Ishikawa (cell line): ENCODE measurements around the gene PLCL1.

Experiments used
- CEBPB ChIP-seq: IDR thresholded peaks from 2 replicates; pipeline ENCODE4 v1.6.1; 2012
- CREB1 ChIP-seq: IDR thresholded peaks from 2 replicates; pipeline ENCODE4 v1.6.1; 2012; ENCODE audit warnings: low read depth
- EGR1 ChIP-seq: IDR thresholded peaks from 2 replicates; pipeline ENCODE4 v1.6.1; 2012
- EP300 ChIP-seq: IDR thresholded peaks from 2 replicates; pipeline ENCODE4 v1.6.1; 2012; ENCODE audit warnings: borderline replicate concordance
- FOXM1 ChIP-seq: IDR thresholded peaks from 2 replicates; pipeline ENCODE4 v1.6.1; 2012; ENCODE audit warnings: low read depth, borderline replicate concordance
- NFIC ChIP-seq: IDR thresholded peaks from 2 replicates; pipeline ENCODE4 v1.6.1; 2012
- RAD21 ChIP-seq: IDR thresholded peaks from 2 replicates; pipeline ENCODE4 v1.6.1; 2012; ENCODE audit warnings: low read depth
- REST ChIP-seq: IDR thresholded peaks from 2 replicates; pipeline ENCODE4 v1.6.1; 2012; ENCODE audit warnings: low read depth, mild to moderate bottlenecking
- TAF1 ChIP-seq: IDR thresholded peaks from 2 replicates; pipeline ENCODE4 v1.6.1; 2012; ENCODE audit warnings: low read depth, mild to moderate bottlenecking
- TCF12 ChIP-seq: IDR thresholded peaks from 2 replicates; pipeline ENCODE4 v1.6.1; 2012; ENCODE audit warnings: low read depth
- TEAD4 ChIP-seq: IDR thresholded peaks from 2 replicates; pipeline ENCODE4 v1.6.1; 2012
- USF1 ChIP-seq: IDR thresholded peaks from 2 replicates; pipeline ENCODE4 v1.6.1; 2012
- YY1 ChIP-seq: IDR thresholded peaks from 2 replicates; pipeline ENCODE4 v1.6.1; 2012; ENCODE audit warnings: low read depth
- ZBTB7A ChIP-seq: IDR thresholded peaks from 2 replicates; pipeline ENCODE4 v1.6.1; 2012; ENCODE audit warnings: low read depth
- TF ChIP-seq, protein P1 (sequence below): IDR thresholded peaks from 2 replicates; pipeline ENCODE4 v1.6.1; 2012

Gene PLCL1

DNA sequence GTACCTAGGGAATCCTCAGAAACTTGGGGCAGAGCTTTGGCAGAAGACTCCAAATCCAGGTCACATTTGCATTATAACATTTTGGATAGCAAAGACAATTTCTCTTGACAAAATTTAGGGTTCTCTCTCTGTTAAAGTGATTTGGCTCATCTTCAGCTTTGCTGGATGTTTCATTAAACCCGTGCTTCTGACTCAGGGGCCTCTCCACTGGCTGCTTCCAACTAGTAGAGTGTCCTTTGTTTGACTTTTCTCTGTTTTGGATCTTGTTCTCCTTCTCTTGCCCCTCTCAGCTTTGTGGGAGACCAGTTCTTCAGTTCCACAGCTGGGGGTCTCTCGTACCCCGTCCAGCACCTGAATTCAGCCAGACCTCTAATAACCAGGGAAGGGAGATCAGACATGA, 145.6 kb downstream of the PLCL1 start:
- no peak for TF ChIP-seq TCF12
- TF ChIP-seq USF1 = no peak
- no peak for TF ChIP-seq FOXM1

- no peak for TF ChIP-seq TCF12
Observed at GRCh38 chr2:197950724-197951123, 146.3 kb downstream of the PLCL1 start.

DNA sequence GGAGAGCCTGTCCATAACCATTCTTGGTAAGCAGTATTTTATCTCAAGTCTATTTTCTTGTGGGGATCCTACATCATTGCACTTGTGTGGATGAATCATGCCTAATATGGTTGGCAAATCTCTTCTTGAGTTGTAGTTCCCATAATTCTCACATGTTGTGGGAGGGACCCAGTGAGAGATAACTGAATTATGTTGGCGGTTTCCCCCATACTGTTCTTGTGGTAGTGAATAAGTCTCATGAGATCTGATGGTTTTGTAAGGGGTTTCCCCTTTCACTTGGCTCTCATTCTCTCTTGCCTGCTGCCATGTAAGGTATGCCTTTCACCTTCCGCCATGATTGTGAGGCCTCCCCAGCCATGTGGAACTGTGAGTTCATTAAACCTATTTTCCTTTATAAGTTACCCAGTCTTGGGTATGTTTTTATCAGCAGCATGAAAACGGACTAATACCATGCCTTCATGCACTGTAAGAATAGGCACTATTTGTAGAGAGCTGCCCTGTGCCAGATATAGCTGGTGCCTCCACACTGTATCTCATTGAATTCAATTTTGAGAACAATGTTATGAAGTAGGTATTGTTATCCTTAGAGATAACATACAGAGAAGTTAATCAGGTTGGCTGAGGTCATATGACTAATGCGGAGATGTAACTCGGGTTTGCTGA, 148.3 kb downstream of the PLCL1 start:
- TF ChIP-seq CEBPB (no peak), YY1 (no peak), EGR1 (no peak)
- TF ChIP-seq, protein P1, sequence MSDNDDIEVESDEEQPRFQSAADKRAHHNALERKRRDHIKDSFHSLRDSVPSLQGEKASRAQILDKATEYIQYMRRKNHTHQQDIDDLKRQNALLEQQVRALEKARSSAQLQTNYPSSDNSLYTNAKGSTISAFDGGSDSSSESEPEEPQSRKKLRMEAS = no peak

DNA sequence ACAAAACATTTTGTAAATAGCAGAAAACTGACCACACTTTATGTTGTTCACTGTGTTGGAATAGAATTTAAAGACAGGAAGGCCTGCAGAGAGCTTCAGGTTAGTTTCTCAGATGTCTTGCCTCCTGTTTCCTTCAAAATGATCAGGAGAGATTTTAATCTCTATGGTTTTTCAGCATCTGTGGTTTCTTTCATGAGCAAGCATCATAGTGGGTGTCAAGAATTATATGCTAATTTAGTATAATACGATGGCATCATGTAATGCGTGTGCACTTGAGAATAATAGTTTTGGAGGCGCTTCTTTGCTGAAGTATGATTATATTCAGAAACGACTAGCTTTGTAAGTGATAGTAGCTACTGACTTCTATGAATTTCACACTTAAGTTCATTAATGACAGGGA, 149.9 kb downstream of the PLCL1 start:
- no peak for TF ChIP-seq CREB1
- no peak for TF ChIP-seq TCF12
- no peak for TF ChIP-seq TEAD4
- TF ChIP-seq RAD21 = no peak
- no peak for TF ChIP-seq USF1
- no peak for TF ChIP-seq FOXM1
- no peak for TF ChIP-seq REST
- TF ChIP-seq ZBTB7A = no peak
- TF ChIP-seq EP300 = no peak
- TF ChIP-seq EGR1 = no peak
- no peak for TF ChIP-seq TAF1
- TF ChIP-seq NFIC = no peak
- TF ChIP-seq, protein P1 = no peak
- TF ChIP-seq CEBPB = no peak
- no peak for TF ChIP-seq YY1

DNA sequence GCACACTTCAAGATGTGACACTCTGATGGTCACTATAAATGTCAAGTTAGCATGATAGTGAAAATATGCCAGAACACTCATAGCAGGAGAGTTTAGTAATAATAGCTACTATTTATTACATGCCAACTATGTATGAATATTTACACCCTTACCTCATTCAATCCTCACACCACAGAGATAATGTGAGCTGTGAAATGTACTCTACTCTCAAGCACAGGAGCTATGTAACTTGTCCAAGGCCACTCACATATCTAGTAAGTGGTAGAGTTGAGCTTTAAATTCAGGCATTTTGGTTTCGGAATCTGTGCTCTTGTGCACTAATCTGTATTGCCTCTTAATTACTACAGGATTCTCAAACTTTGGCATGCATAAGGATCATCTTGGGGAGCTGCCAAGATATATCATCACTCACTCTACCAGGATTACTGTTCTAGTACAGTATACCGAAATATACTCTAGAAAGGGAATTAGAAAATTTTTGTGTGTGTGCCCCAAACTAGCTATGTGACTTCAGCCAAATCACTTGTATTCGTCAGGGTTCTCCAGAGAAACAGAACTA, 154.3 kb downstream of the PLCL1 start:
- TF ChIP-seq CREB1 (no peak), USF1 (no peak), TAF1 (no peak), FOXM1 (no peak), NFIC (no peak), YY1 (no peak), REST (no peak), CEBPB (no peak), TEAD4 (no peak)

DNA sequence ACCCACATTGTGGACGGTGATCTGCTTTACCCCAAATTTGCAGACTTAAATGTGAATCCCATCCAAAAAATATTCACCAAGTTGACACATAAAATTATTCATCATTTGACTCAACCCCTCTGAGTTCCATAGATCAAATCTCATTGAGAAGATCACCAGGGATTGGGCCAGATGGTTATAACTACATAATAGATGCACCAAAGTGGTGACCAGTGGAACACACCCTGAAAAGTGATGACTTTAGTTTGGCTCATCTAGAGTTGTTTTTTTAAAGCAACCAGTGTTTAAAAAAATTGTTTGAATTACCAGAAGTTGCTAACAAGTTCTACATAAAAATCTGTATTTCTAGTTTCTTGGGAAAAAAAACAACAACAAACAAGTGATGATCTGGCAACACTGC, 155.0 kb downstream of the PLCL1 start:
- TF ChIP-seq YY1 (no peak), CREB1 (no peak), USF1 (no peak), EP300 (no peak), TEAD4 (no peak), ZBTB7A (no peak), REST (no peak), CEBPB (no peak)
